B cell (primary cell): Measurements from ENCODE around the gene FBXW5.

Experiments
- EZH2 ChIP-seq: IDR thresholded peaks from 2 replicates; pipeline ENCODE4 v1.6.1; 2012; ENCODE audit warnings: borderline replicate concordance, low read depth, mild to moderate bottlenecking, moderate library complexity, low read length; ENCODE audit not compliant: insufficient read depth, poor library complexity, severe bottlenecking
- TF ChIP-seq, protein P1 (sequence below): fragments of 200-600 bp; IDR thresholded peaks from one replicate; pipeline ENCODE4 v1.8.0; 2022; ENCODE audit warnings: antibody characterized with exemption, mild to moderate bottlenecking

DNA sequence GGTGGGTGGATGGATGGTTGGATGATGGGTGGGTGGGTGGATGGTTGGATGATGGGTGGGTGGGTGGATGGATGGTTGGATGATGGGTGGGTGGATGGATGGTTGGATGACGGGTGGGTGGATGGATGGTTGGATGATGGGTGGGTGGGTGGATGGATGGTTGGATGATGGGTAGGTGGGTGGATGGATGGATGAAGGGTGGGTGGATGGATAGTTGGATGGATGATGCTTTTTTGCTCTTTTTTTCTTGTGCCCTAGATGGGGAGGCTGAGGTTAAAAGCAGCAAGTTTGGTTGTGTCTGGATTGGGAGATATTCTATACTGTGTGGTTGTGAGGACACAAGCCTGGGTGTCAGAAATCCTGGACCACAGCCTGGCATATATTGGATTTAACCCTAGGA lies 12.9 kb upstream of the FBXW5 start:
- TF ChIP-seq, protein P1, sequence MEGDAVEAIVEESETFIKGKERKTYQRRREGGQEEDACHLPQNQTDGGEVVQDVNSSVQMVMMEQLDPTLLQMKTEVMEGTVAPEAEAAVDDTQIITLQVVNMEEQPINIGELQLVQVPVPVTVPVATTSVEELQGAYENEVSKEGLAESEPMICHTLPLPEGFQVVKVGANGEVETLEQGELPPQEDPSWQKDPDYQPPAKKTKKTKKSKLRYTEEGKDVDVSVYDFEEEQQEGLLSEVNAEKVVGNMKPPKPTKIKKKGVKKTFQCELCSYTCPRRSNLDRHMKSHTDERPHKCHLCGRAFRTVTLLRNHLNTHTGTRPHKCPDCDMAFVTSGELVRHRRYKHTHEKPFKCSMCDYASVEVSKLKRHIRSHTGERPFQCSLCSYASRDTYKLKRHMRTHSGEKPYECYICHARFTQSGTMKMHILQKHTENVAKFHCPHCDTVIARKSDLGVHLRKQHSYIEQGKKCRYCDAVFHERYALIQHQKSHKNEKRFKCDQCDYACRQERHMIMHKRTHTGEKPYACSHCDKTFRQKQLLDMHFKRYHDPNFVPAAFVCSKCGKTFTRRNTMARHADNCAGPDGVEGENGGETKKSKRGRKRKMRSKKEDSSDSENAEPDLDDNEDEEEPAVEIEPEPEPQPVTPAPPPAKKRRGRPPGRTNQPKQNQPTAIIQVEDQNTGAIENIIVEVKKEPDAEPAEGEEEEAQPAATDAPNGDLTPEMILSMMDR = no peak
- no peak for TF ChIP-seq EZH2
